Measurements from ENCODE around the gene RTN4RL2.

Gene RTN4RL2

GRCh38 chr11:57460022-57460757, at the start of gene RTN4RL2:
Gene RTN4RL2, plus strand, starts transcription at chr11:57460528. Its CDS starts 338 bp downstream, at chr11:57460866.
- peak; percentile 44 for DNase-seq (ENCODE audit: low spot score)

- no peak for DNase-seq (ENCODE audit: low spot score)
Observed at GRCh38 chr11:57413681-57414080, 46.6 kb upstream of the RTN4RL2 start.

- DNase-seq (ENCODE audit: low spot score): no peak
Observed at GRCh38 chr11:57414612-57415212, 45.6 kb upstream of the RTN4RL2 start.

GRCh38 chr11:57416436-57416835, 43.9 kb upstream of the RTN4RL2 start:
- DNase-seq (ENCODE audit: low spot score): no peak

GRCh38 chr11:57417056-57417455, 43.3 kb upstream of the RTN4RL2 start:
- no peak for DNase-seq (ENCODE audit: low spot score)

GRCh38 chr11:57418131-57418530, 42.2 kb upstream of the RTN4RL2 start:
- DNase-seq (ENCODE audit: low spot score): no peak

GRCh38 chr11:57419146-57419545, 41.2 kb upstream of the RTN4RL2 start:
- DNase-seq (ENCODE audit: low spot score): no peak

- no peak for DNase-seq (ENCODE audit: low spot score)
Observed at GRCh38 chr11:57421066-57421465, 39.3 kb upstream of the RTN4RL2 start.

- DNase-seq (ENCODE audit: low spot score): no peak
Observed at GRCh38 chr11:57421805-57422204, 38.5 kb upstream of the RTN4RL2 start.

GRCh38 chr11:57422669-57423068, 37.7 kb upstream of the RTN4RL2 start:
- DNase-seq (ENCODE audit: low spot score): no peak

- no peak for DNase-seq (ENCODE audit: low spot score)
Observed at GRCh38 chr11:57424137-57424791, 36.1 kb upstream of the RTN4RL2 start.

GRCh38 chr11:57424792-57425564, 35.4 kb upstream of the RTN4RL2 start:
- peak; percentile 10 for DNase-seq (ENCODE audit: low spot score)

- DNase-seq (ENCODE audit: low spot score): no peak
Observed at GRCh38 chr11:57425565-57426438, 34.5 kb upstream of the RTN4RL2 start.

- peak; percentile 3 for DNase-seq (ENCODE audit: low spot score)
Observed at GRCh38 chr11:57426439-57426928, 33.8 kb upstream of the RTN4RL2 start.

GRCh38 chr11:57426929-57427726, 33.2 kb upstream of the RTN4RL2 start, which contains the start of gene SLC43A3:
Gene SLC43A3, minus strand, starts transcription at chr11:57427121. Its CDS starts 949 bp downstream, at chr11:57426172.
- DNase-seq (ENCODE audit: low spot score): peak; percentile 41

- peak; percentile 66 for DNase-seq (ENCODE audit: low spot score)
Observed at GRCh38 chr11:57427727-57428082, 32.6 kb upstream of the RTN4RL2 start.

GRCh38 chr11:57428643-57429042, 31.7 kb upstream of the RTN4RL2 start:
- DNase-seq (ENCODE audit: low spot score): no peak

GRCh38 chr11:57429946-57430345, 30.4 kb upstream of the RTN4RL2 start:
- DNase-seq (ENCODE audit: low spot score): no peak

GRCh38 chr11:57430952-57431351, 29.4 kb upstream of the RTN4RL2 start:
- no peak for DNase-seq (ENCODE audit: low spot score)

GRCh38 chr11:57432149-57432561, 28.2 kb upstream of the RTN4RL2 start:
- no peak for DNase-seq (ENCODE audit: low spot score)
